H1 (cell line): ENCODE measurements around the gene MGME1. TPM values are rescaled to one million over a fixed set of nuclear protein-coding genes. Genes with fewer than 3 reads are reported as not detected.
A peak's percentile ranks its signal among the peaks of the same experiment; 100 is the strongest.

Experiments used
- CTCF ChIA-PET: fragments of 300-600 bp; sonication (Branson Sonifier 250); formaldehyde crosslinking; loops from one replicate; lab custom pipeline; 2021; ENCODE audit not compliant: partially characterized antibody; lab: Charles Lee
- POLR2A ChIA-PET: fragments of 300-600 bp; sonication (Branson Sonifier 250); formaldehyde crosslinking; loops from one replicate; lab custom pipeline; 2021; ENCODE audit warnings: inconsistent platforms; ENCODE audit not compliant: partially characterized antibody; lab: Charles Lee
- DNase-seq, 2 experiments: peaks; one replicate each; pipeline versions ENCODE4 v3.0.0 to v3.0.0-alpha.2; 2010 to 2022; ENCODE audit warnings: low spot score in 2 of 2, low read depth in 1 of 2, mixed read lengths in 1 of 2
- FAIRE-seq: peaks from 2 replicates; lab custom pipeline; 2011; peaks lifted over from hg19 to GRCh38; lab: Jason Lieb, UNC
- H2AFZ ChIP-seq: 2 replicates; pipeline ENCODE4 v1.8.1; 2012; ENCODE audit warnings: low read length, inconsistent platforms
- H2AK5ac ChIP-seq: 2 replicates; pipeline ENCODE4 v1.6.1; 2013; ENCODE audit warnings: low read depth, low read length
- H2BK120ac ChIP-seq: replicated peaks from 2 replicates; pipeline ENCODE3; 2013; ENCODE audit warnings: low read depth, low read length, inconsistent platforms
- H2BK12ac ChIP-seq: 2 replicates; pipeline ENCODE4 v1.6.1; 2013; ENCODE audit warnings: low read depth, low read length
- H2BK15ac ChIP-seq: 2 replicates; pipeline ENCODE4 v1.6.1; 2013; ENCODE audit warnings: low read length
- H2BK20ac ChIP-seq: 2 replicates; pipeline ENCODE4 v1.6.1; 2013; ENCODE audit warnings: low read length
- H2BK5ac ChIP-seq: 2 replicates; pipeline ENCODE4 v1.6.1; 2013; ENCODE audit warnings: low read depth, low read length
- H3K14ac ChIP-seq: 2 replicates; pipeline ENCODE4 v1.6.1; 2013; ENCODE audit warnings: inconsistent platforms; ENCODE audit not compliant: insufficient read length
- H3K18ac ChIP-seq: 2 replicates; pipeline ENCODE4 v1.6.1; 2013; ENCODE audit warnings: low read length; ENCODE audit errors: extremely low read depth
- H3K23ac ChIP-seq: 2 replicates; pipeline ENCODE4 v1.6.1; 2013; ENCODE audit warnings: inconsistent platforms; ENCODE audit not compliant: insufficient read length
- H3K23me2 ChIP-seq: 2 replicates; pipeline ENCODE4 v1.6.1; 2013; ENCODE audit warnings: low read depth, low read length
- H3K27ac ChIP-seq: 2 replicates; pipeline ENCODE4 v1.6.1; 2011; ENCODE audit warnings: low read depth, low read length, inconsistent platforms
- H3K27me3 ChIP-seq, 4 experiments: replicated peaks in 1 of 4; 1 replicate in 1 of 4; 2 replicates in 3 of 4; pipeline versions ENCODE4 v1.6.1 to v1.8.1; 2011 to 2013; ENCODE audit warnings: low read length in 3 of 4, mild to moderate bottlenecking in 3 of 4, inconsistent platforms in 2 of 4, mixed read lengths in 2 of 4, moderate library complexity in 1 of 4; ENCODE audit not compliant: control insufficient read depth in 3 of 4, insufficient read depth in 3 of 4; ENCODE audit errors: extremely low read depth in 1 of 4
- H3K36me3 ChIP-seq, 4 experiments: 2 replicates each; pipeline versions ENCODE4 v1.6.1 to v1.8.1; 2011 to 2013; ENCODE audit warnings: mild to moderate bottlenecking in 4 of 4, low read length in 3 of 4, moderate library complexity in 2 of 4, control low read depth in 1 of 4, inconsistent platforms in 1 of 4; ENCODE audit not compliant: insufficient read depth in 4 of 4, control insufficient read depth in 2 of 4
- H3K4ac ChIP-seq: replicated peaks from 2 replicates; pipeline ENCODE3; 2013; ENCODE audit warnings: low read length, low read depth, mixed read lengths, inconsistent platforms; ENCODE audit not compliant: insufficient read length
- H3K4me1 ChIP-seq, 4 experiments: replicated peaks in 1 of 4; 1 replicate in 1 of 4; 2 replicates in 3 of 4; pipeline versions ENCODE4 v1.6.1 to v1.8.1; 2011 to 2013; ENCODE audit warnings: low read length in 3 of 4, inconsistent platforms in 2 of 4, mixed read lengths in 1 of 4; ENCODE audit not compliant: insufficient read depth in 4 of 4, control insufficient read depth in 3 of 4
- H3K4me2 ChIP-seq, 2 experiments: 2 replicates each; pipeline versions ENCODE4 v1.6.1 to v1.8.1; 2011 to 2013; ENCODE audit warnings: low read depth in 2 of 2, low read length in 2 of 2, control low read depth in 1 of 2, inconsistent platforms in 1 of 2, mild to moderate bottlenecking in 1 of 2; ENCODE audit not compliant: insufficient read depth in 1 of 2
- H3K4me3 ChIP-seq, 4 experiments: fragments of 200-600, 300-600 bp in 1 of 4; sonication (generic), shearing (Covaris generic), sonication (Bioruptor Twin) in 1 of 4; 2 replicates each; pipeline versions ENCODE4 v1.5.1 to v1.8.1; 2011 to 2016; ENCODE audit warnings: low read length in 4 of 4, low read depth in 3 of 4, control low read depth in 2 of 4, inconsistent platforms in 2 of 4, mild to moderate bottlenecking in 2 of 4, mixed read lengths in 1 of 4, moderate library complexity in 1 of 4; ENCODE audit not compliant: insufficient read depth in 2 of 4; ENCODE audit errors: extremely low read depth in 1 of 4
- H3K56ac ChIP-seq: replicated peaks from 2 replicates; pipeline ENCODE3; 2013; ENCODE audit warnings: low read depth, mild to moderate bottlenecking, mixed read lengths, low read length, inconsistent platforms; ENCODE audit not compliant: insufficient read length
- H3K79me1 ChIP-seq: 2 replicates; pipeline ENCODE4 v1.6.1; 2013; ENCODE audit warnings: low read depth, low read length, control low read depth
- H3K79me2 ChIP-seq, 2 experiments: 2 replicates each; pipeline versions ENCODE4 v1.6.1 to v1.8.1; 2012 to 2013; ENCODE audit warnings: low read length in 2 of 2, mild to moderate bottlenecking in 2 of 2, inconsistent platforms in 1 of 2; ENCODE audit not compliant: insufficient read depth in 2 of 2, control insufficient read depth in 1 of 2
- H3K9ac ChIP-seq, 4 experiments: replicated peaks in 1 of 4; 1 replicate in 1 of 4; 2 replicates in 3 of 4; pipeline versions ENCODE4 v1.6.1 to v1.8.1; 2011 to 2013; ENCODE audit warnings: low read depth in 3 of 4, low read length in 3 of 4, control low read depth in 2 of 4, mild to moderate bottlenecking in 2 of 4, moderate library complexity in 2 of 4, inconsistent platforms in 1 of 4; ENCODE audit errors: extremely low read depth in 1 of 4
- H3K9me3 ChIP-seq, 2 experiments: 2 replicates each; pipeline versions ENCODE4 v1.6.1 to v1.8.1; 2012 to 2013; ENCODE audit warnings: mild to moderate bottlenecking in 2 of 2, moderate library complexity in 2 of 2, control low read depth in 1 of 2, inconsistent platforms in 1 of 2, low read depth in 1 of 2, low read length in 1 of 2, mixed read lengths in 1 of 2; ENCODE audit not compliant: insufficient read depth in 2 of 2
- H4K20me1 ChIP-seq, 2 experiments: replicated peaks in 1 of 2; 2 replicates each; pipeline versions ENCODE3 to v1.8.1; 2011 to 2013; ENCODE audit warnings: inconsistent platforms in 2 of 2, low read length in 2 of 2, mild to moderate bottlenecking in 1 of 2; ENCODE audit not compliant: insufficient read depth in 2 of 2, control insufficient read depth in 1 of 2
- H4K5ac ChIP-seq: 2 replicates; pipeline ENCODE4 v1.6.1; 2013; ENCODE audit warnings: low read length, low read depth, mixed read lengths, inconsistent platforms; ENCODE audit not compliant: insufficient read length
- H4K8ac ChIP-seq: 2 replicates; pipeline ENCODE4 v1.8.0; 2013; ENCODE audit warnings: mild to moderate bottlenecking, moderate library complexity, low read length, inconsistent platforms; ENCODE audit not compliant: insufficient read depth; ENCODE audit errors: extremely low read depth
- H4K91ac ChIP-seq: replicated peaks from 2 replicates; pipeline ENCODE3; 2013; ENCODE audit warnings: low read length, mixed read lengths, inconsistent platforms; ENCODE audit not compliant: insufficient read length
- CBX5 ChIP-seq: fragments of 300-800, 300-1000 bp; sonication (generic); IDR thresholded peaks from 2 replicates; pipeline ENCODE4 v1.7.1; 2016; ENCODE audit warnings: antibody characterized with exemption, low read length, low read depth
- CEBPB ChIP-seq: IDR thresholded peaks from 2 replicates; pipeline ENCODE4 v1.6.1; 2012; ENCODE audit warnings: low read depth, low read length
- CREB1 ChIP-seq: IDR thresholded peaks from 2 replicates; pipeline ENCODE4 v1.6.1; 2012; ENCODE audit warnings: inconsistent platforms
- EGR1 ChIP-seq: IDR thresholded peaks from 2 replicates; pipeline ENCODE4 v1.6.1; 2011; ENCODE audit warnings: low read depth, low read length, borderline replicate concordance
- GTF2F1 ChIP-seq: IDR thresholded peaks from 2 replicates; pipeline ENCODE4 v1.6.1; 2012; ENCODE audit warnings: low read depth, low read length, improper control_type of control experiment, borderline replicate concordance
- RAD21 ChIP-seq, 2 experiments: IDR thresholded peaks in 1 of 2; conservative IDR thresholded peaks in 1 of 2; 2 replicates each; pipeline ENCODE4 v1.6.1; 2011; ENCODE audit warnings: low read depth in 2 of 2, low read length in 2 of 2, improper control_type of control experiment in 1 of 2, inconsistent platforms in 1 of 2, mild to moderate bottlenecking in 1 of 2, moderate library complexity in 1 of 2
- SIN3A ChIP-seq, 2 experiments: IDR thresholded peaks in 1 of 2; conservative IDR thresholded peaks in 1 of 2; 2 replicates each; pipeline ENCODE4 v1.6.1; 2011 to 2012; ENCODE audit warnings: low read length in 2 of 2, improper control_type of control experiment in 1 of 2, low read depth in 1 of 2, mild to moderate bottlenecking in 1 of 2
- TAF1 ChIP-seq: IDR thresholded peaks from 2 replicates; pipeline ENCODE4 v1.6.1; 2011; ENCODE audit warnings: mild to moderate bottlenecking, low read depth, low read length
- TBP ChIP-seq: IDR thresholded peaks from 2 replicates; pipeline ENCODE4 v1.6.1; 2011; ENCODE audit warnings: low read depth, low read length, improper control_type of control experiment
- TEAD4 ChIP-seq: IDR thresholded peaks from 2 replicates; pipeline ENCODE4 v1.6.1; 2012; ENCODE audit warnings: low read depth, low read length, inconsistent platforms, mixed read lengths
- WGBS, 2 experiments: shearing (Covaris generic) in 1 of 2; methylation state at CpG; one replicate each; pipeline versions ENCODE4 v1.1.6 to v1.1.7; 2013 to 2015; ENCODE audit warnings: low lambda C conversion rate in 2 of 2, mixed read lengths in 2 of 2, inconsistent platforms in 1 of 2, low coverage in 1 of 2, missing lambda C conversion rate in 1 of 2; ENCODE audit not compliant: insufficient replicate concordance in 2 of 2, insufficient coverage in 1 of 2, insufficient read length in 1 of 2; ENCODE audit errors: extremely low coverage in 1 of 2, missing lambda C conversion rate in 1 of 2; 5-methylcytosine and 5-hydroxymethylcytosine counted together
- polyA plus RNA-seq, 7 experiments: library from polyadenylated mRNA; depleted of rRNA in 3 of 7; stranded (reverse) in 5 of 7; unstranded in 2 of 7; fragments of >200 nt in 5 of 7; fragments of 200-250 nt in 2 of 7; gene quantifications; 1 replicate in 5 of 7; 2 replicates in 1 of 7; 4 replicates in 1 of 7; pipeline versions ENCODE4 v1.2.1 to v1.2.3, GENCODE V29; 2011 to 2013; ENCODE audit warnings: missing spikeins in 2 of 7, mixed read lengths in 2 of 7
- total RNA-seq: library from RNA; stranded (reverse); fragmentation: NEBNext Ultra II Directional; extraction: Animal tissue kit (Norgen Biotek cat#: 25700); gene quantifications from 2 replicates; pipeline ENCODE4 v1.2.1, GENCODE V29; 2021

MGME1 gene
- total and polyA plus RNA-seq, 2 of the 8 experiments (the other 6 are each of a cell fraction or from before 2014, with no cell fraction given): 27.7 to 59.0 TPM

DNA sequence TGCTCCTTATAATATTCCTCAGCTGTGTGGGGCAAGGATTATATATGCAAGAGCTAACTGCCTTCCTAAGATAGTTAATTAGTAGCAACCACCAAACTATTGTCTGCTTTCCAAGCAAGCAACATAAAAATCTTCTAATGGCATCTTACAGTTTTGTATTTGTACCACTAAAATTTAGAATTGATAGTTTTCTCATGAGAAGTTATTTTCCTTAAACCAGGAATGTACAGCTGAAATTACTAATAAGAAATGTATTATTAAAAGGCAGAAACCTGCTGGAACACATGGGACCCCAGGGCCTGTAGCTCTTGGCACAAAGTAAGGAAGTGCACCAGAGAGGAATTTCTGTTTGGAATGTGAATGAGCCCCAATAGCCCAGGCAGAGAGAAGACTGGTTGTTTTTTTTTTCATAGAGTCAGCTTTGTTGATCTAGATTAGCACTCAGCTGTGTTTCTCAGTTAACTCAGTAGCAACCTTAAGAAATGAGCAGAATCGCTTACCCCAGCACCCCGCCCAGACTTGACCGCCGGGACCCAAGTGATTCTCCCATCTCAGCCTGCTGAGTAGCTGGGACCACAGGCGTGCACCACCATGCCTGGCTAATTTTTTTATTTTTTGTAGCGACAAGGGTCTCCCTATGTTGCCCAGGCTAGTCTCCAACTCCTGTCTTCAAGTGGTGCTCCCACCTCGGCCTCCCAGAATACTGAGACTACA lies 2.6 kb downstream of the MGME1 start:
- no peak overlapping the region for H4K91ac ChIP-seq
- 20% methylated on average over 7 of the region's 7 CpGs; no CpG with 5 or more reads in 1 of the 2 experiments for WGBS, 2 experiments
- no peak overlapping the region for H3K18ac ChIP-seq
- H2BK12ac ChIP-seq: no peak overlapping the region
- H3K23me2 ChIP-seq: peaks cover 7% of the 10 kb centered on the region
- H3K4me3 ChIP-seq: peak overlapping the region; percentile 54 to 99 (median 86)
- no peak overlapping the region for H3K23ac ChIP-seq
- no peaks in the 10 kb centered on the region for H3K27me3 ChIP-seq
- peaks cover 0 to 6% (median 2%) of the 10 kb centered on the region in 4 experiments; a peak in 4 of 7 replicates for H3K4me1 ChIP-seq
- FAIRE-seq (no peak), DNase-seq (no peak)
- peak overlapping the region in 3 of 4 experiments; percentile 6 to 100 (median 26); a peak in 3 of 7 replicates for H3K9ac ChIP-seq
- H4K8ac ChIP-seq: peak overlapping the region; percentile 31; the same call in 1 of the 2 replicates
- no peak overlapping the region for H2BK20ac ChIP-seq
- no peak overlapping the region for H2BK5ac ChIP-seq
- H3K36me3 ChIP-seq: peaks cover 4 to 52% (median 7%) of the 10 kb centered on the region in 4 experiments; a peak in 6 of 8 replicates
- no peak overlapping the region for H3K27ac ChIP-seq
- no peaks in the 10 kb centered on the region for H3K9me3 ChIP-seq
- H3K56ac ChIP-seq: no peak overlapping the region
- no peak overlapping the region for H2BK15ac ChIP-seq
- H2AFZ ChIP-seq: no peak overlapping the region
- no peak overlapping the region for H3K4ac ChIP-seq
- H4K5ac ChIP-seq: no peak overlapping the region
- CTCF ChIA-PET: interaction anchor here (1.0 to 1.7 kb wide), 6 partner anchors 13 to 48 kb away, joined by 3 to 5 read pairs (median 4); no protein-coding TSS in a partner anchor
- no peak overlapping the region for H2AK5ac ChIP-seq
- H2BK120ac ChIP-seq: no peak overlapping the region
- peaks cover 52 to 96% of the 10 kb centered on the region in 2 experiments for H3K79me2 ChIP-seq
- H3K79me1 ChIP-seq: peaks cover 3% of the 10 kb centered on the region; the same call in 1 of the 2 replicates
- H3K14ac ChIP-seq: no peak overlapping the region
- peak overlapping the region; percentile 87 to 98 for H3K4me2 ChIP-seq
- peaks cover 8 to 9% of the 10 kb centered on the region in 2 experiments for H4K20me1 ChIP-seq
- POLR2A ChIA-PET: interaction anchor here (0.6 to 20.7 kb wide), 8 partner anchors 8 to 290 kb away, joined by 3 to 424 read pairs (median 12); partner anchors contain the start of gene RRBP1
- TF ChIP-seq EGR1: no peak
- TF ChIP-seq CREB1: no peak
- TF ChIP-seq TAF1: peak; percentile 43; the same call in 1 of the 2 replicates
- TF ChIP-seq GTF2F1: no peak
- no peak for TF ChIP-seq CBX5
- TF ChIP-seq TEAD4: 0 out of 2 replicates have a peak, but pooled peaks have one; percentile 5
- no peak for TF ChIP-seq CEBPB
- no peak for TF ChIP-seq TBP
- peak in 1 of 2 experiments; percentile 53; a peak in 1 of 4 replicates for TF ChIP-seq SIN3A (conservative IDR thresholded peaks at IDR 0.05 in 1 of 2, IDR thresholded peaks at IDR 0.05 in 1 of 2; ENCODE audit: low read depth in 1 of 2, low read length in 2 of 2)
- TF ChIP-seq RAD21 (IDR thresholded peaks at IDR 0.05 in 1 of 2, conservative IDR thresholded peaks at IDR 0.05 in 1 of 2; ENCODE audit: low read depth in 2 of 2, low read length in 2 of 2): no peak
